ENCODE results near the gene TUB. TPM values are rescaled to one million over a fixed set of nuclear protein-coding genes. Genes with fewer than 3 reads are reported as not detected.

The TUB gene
- total and polyA plus RNA-seq, 2 donors (not counting 1 experiment from before 2014, with no cell fraction given): 9.6 to 10.4 TPM

DNA sequence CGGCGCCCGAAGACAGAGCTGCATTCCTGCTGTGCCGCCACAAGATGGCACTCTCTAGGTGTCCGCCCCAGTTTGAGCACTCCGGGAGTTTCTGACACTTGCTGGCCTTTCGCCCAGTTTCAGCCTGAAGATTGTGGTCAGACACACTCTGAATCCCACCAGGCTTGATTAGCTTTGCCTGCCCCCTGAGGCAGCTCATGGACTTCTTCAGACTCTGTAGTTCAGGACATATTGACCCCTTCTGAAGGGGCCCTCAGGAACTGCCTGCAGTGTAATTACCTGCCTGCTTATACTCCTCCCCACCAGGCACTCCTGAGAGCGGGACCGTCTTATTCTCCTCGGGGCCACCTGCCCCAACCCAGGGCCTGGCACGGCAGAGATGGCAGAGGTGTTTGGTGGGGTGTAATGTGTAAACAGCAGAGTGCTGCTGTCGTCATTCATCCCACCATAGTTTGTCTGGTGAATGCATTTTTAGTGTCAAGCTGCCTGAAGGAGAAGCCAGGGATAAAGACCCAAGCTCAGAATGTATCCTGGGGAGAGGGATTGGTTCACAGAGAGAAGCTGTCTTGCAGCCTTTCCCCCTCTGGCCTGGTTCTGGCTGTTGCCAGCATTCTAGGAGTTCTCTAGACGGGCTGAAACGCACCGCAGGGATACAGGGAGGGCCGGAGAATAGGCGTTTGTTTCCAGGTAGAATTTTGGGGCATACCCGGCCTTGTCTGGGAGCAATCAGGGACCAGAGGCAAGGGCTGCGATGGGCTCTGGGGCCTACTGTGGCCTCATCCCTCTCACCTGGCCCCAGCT, 47.5 kb upstream of the TUB start:
- no peak overlapping the region for H3K9ac ChIP-seq (ENCODE audit: insufficient read depth, low read length)
- H2AFZ ChIP-seq (ENCODE audit: low read length): no peak overlapping the region
- no peak overlapping the region for H3K27ac ChIP-seq (ENCODE audit: insufficient read depth, low read length)
- H3K4me3 ChIP-seq (replicated peaks in 1 of 4; ENCODE audit: control extremely low read depth in 1 of 4, insufficient read depth in 1 of 4, low read depth in 3 of 4, low read length in 4 of 4): no peak overlapping the region
- H3K9me3 ChIP-seq (ENCODE audit: control insufficient read depth, insufficient read depth, low read depth, low read length): no peaks in the 10 kb centered on the region
- TF ChIP-seq, protein P1, sequence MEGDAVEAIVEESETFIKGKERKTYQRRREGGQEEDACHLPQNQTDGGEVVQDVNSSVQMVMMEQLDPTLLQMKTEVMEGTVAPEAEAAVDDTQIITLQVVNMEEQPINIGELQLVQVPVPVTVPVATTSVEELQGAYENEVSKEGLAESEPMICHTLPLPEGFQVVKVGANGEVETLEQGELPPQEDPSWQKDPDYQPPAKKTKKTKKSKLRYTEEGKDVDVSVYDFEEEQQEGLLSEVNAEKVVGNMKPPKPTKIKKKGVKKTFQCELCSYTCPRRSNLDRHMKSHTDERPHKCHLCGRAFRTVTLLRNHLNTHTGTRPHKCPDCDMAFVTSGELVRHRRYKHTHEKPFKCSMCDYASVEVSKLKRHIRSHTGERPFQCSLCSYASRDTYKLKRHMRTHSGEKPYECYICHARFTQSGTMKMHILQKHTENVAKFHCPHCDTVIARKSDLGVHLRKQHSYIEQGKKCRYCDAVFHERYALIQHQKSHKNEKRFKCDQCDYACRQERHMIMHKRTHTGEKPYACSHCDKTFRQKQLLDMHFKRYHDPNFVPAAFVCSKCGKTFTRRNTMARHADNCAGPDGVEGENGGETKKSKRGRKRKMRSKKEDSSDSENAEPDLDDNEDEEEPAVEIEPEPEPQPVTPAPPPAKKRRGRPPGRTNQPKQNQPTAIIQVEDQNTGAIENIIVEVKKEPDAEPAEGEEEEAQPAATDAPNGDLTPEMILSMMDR (conservative IDR thresholded peaks at IDR 0.05 in 1 of 2, IDR thresholded peaks at IDR 0.05 in 1 of 2; ENCODE audit: low read depth in 1 of 2, low read length in 2 of 2): peak; percentile 82 to 89
- no peak for TF ChIP-seq EZH2 (IDR thresholded peaks at IDR 0.05; ENCODE audit: low read length, missing control alignments)
- peaks cover 2% of the 10 kb centered on the region for H3K27me3 ChIP-seq (ENCODE audit: control insufficient read depth, insufficient read depth, low read length)
- peak; percentile 75 to 84 for DNase-seq (ENCODE audit: low read depth in 2 of 2)
- no peaks in the 10 kb centered on the region for H3K36me3 ChIP-seq (ENCODE audit: control insufficient read depth, insufficient read depth, low read length)
- H3K4me1 ChIP-seq (ENCODE audit: control insufficient read depth, extremely low read depth, insufficient read depth, low read length): peaks cover 2% of the 10 kb centered on the region
- no peak overlapping the region for H3K4me2 ChIP-seq (ENCODE audit: extremely low read depth, insufficient read depth, low read length)
- no peaks in the 10 kb centered on the region for H4K20me1 ChIP-seq (ENCODE audit: control insufficient read depth, extremely low read depth, insufficient read depth, low read length)
- H3K79me2 ChIP-seq (ENCODE audit: control insufficient read depth, insufficient read depth, low read length): no peaks in the 10 kb centered on the region

DNA sequence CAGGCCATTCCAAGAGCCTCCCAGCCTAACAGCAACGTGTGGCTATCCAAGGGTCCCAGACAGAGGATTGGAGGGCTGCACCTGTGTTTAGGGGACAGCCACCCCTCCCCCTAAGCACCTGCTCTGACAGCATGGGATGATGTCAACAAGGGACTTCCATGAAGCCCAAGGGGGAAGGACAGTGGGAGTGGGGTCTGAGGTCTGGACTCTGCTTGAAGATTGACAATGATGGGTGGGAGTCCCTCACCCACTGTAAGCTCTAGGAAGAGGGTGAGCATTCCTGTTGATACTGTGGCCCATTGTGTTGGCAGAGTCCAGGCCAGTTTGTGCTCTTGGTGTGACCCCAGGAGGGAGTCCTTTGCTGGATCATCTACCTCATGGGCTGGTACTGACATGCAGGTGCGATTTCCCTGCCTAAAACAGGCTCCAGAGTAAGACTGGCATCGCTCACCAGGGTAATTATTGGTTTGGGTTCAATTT, 46.9 kb upstream of the TUB start:
- Histone ChIP-seq H4K20me1 (ENCODE audit: control insufficient read depth, extremely low read depth, insufficient read depth, low read length) (no peaks in the 10 kb centered on the region), H3K27me3 (ENCODE audit: control insufficient read depth, insufficient read depth, low read length) (peaks cover 2% of the 10 kb centered on the region), H3K36me3 (ENCODE audit: control insufficient read depth, insufficient read depth, low read length) (no peaks in the 10 kb centered on the region), H3K4me2 (ENCODE audit: extremely low read depth, insufficient read depth, low read length) (no peak overlapping the region), H3K9ac (ENCODE audit: insufficient read depth, low read length) (no peak overlapping the region), H2AFZ (ENCODE audit: low read length) (no peak overlapping the region), H3K4me1 (ENCODE audit: control insufficient read depth, extremely low read depth, insufficient read depth, low read length) (peaks cover 2% of the 10 kb centered on the region), H3K27ac (ENCODE audit: insufficient read depth, low read length) (no peak overlapping the region), H3K79me2 (ENCODE audit: control insufficient read depth, insufficient read depth, low read length) (no peaks in the 10 kb centered on the region), H3K9me3 (ENCODE audit: control insufficient read depth, insufficient read depth, low read depth, low read length) (no peaks in the 10 kb centered on the region), H3K4me3 (replicated peaks in 1 of 4; ENCODE audit: control extremely low read depth in 1 of 4, insufficient read depth in 1 of 4, low read depth in 3 of 4, low read length in 4 of 4) (no peak overlapping the region)
- TF ChIP-seq EZH2 (IDR thresholded peaks at IDR 0.05; ENCODE audit: low read length, missing control alignments): no peak
- TF ChIP-seq, protein P1 (conservative IDR thresholded peaks at IDR 0.05 in 1 of 2, IDR thresholded peaks at IDR 0.05 in 1 of 2; ENCODE audit: low read depth in 1 of 2, low read length in 2 of 2): no peak
- no peak for DNase-seq (ENCODE audit: low read depth in 2 of 2)

DNA sequence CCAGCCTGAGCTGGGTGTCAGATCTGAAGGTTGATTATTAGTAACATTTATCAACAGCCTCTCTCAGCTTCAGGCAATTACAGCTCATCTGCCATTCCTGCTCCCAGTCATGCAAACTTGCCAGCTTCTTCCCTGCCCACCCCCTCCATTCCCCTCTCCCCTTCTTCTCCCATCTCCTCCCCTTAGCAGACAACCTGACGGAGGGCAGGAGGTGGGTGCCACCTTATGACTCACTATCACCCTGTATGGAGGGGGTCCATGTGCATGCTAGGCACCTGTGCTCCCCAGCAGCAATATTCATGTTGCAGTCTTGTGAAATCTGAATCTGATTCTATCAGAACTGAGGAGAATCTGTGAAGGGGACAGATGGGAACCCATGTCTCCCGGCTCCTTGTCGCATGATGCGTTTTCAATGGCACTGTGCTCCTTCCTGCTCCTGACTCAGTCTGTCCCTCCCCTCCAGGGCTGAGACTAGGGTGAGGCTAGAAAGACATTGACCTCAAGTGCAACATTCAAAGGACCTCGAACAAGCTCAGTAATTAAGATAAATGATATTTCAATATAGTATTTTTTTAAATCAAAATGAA, 46.3 kb upstream of the TUB start:
- Histone ChIP-seq H3K4me2 (ENCODE audit: extremely low read depth, insufficient read depth, low read length) (no peak overlapping the region), H3K27ac (ENCODE audit: insufficient read depth, low read length) (no peak overlapping the region), H3K79me2 (ENCODE audit: control insufficient read depth, insufficient read depth, low read length) (no peaks in the 10 kb centered on the region), H3K36me3 (ENCODE audit: control insufficient read depth, insufficient read depth, low read length) (no peaks in the 10 kb centered on the region), H4K20me1 (ENCODE audit: control insufficient read depth, extremely low read depth, insufficient read depth, low read length) (no peaks in the 10 kb centered on the region), H3K27me3 (ENCODE audit: control insufficient read depth, insufficient read depth, low read length) (peaks cover 2% of the 10 kb centered on the region), H3K4me1 (ENCODE audit: control insufficient read depth, extremely low read depth, insufficient read depth, low read length) (peaks cover 2% of the 10 kb centered on the region), H3K4me3 (replicated peaks in 1 of 4; ENCODE audit: control extremely low read depth in 1 of 4, insufficient read depth in 1 of 4, low read depth in 3 of 4, low read length in 4 of 4) (no peak overlapping the region), H3K9me3 (ENCODE audit: control insufficient read depth, insufficient read depth, low read depth, low read length) (no peaks in the 10 kb centered on the region), H3K9ac (ENCODE audit: insufficient read depth, low read length) (no peak overlapping the region), H2AFZ (ENCODE audit: low read length) (no peak overlapping the region)
- TF ChIP-seq EZH2 (IDR thresholded peaks at IDR 0.05; ENCODE audit: low read length, missing control alignments): no peak
- TF ChIP-seq, protein P1 (conservative IDR thresholded peaks at IDR 0.05 in 1 of 2, IDR thresholded peaks at IDR 0.05 in 1 of 2; ENCODE audit: low read depth in 1 of 2, low read length in 2 of 2): no peak
- DNase-seq (ENCODE audit: low read depth in 2 of 2): no peak

All from fibroblast of lung (primary cell).